Esophagus muscularis mucosa (tissue), 3 donors: Measurements from ENCODE around the gene ABHD5.

Experiments used
- CTCF ChIP-seq, 3 experiments: fragments of 200-600 bp in 2 of 3; fragments of 450-650 bp in 1 of 3; sonication (generic) in 2 of 3; IDR thresholded peaks; one replicate each; pipeline ENCODE4 v1.5.1; 2017 to 2019; ENCODE audit warnings: antibody characterized with exemption in 3 of 3, mild to moderate bottlenecking in 2 of 3, moderate library complexity in 1 of 3
- POLR2AphosphoS5 ChIP-seq, 2 donors: sonication (generic); formaldehyde crosslinking; IDR thresholded peaks; one replicate each; pipeline ENCODE4 v1.6.1; 2017; ENCODE audit warnings: antibody characterized with exemption in 2 of 2

GRCh38 chr3:43769885-43770425 is 79.2 kb downstream of the ABHD5 start:
- TF ChIP-seq CTCF (IDR thresholded peaks at IDR 0.05) (no peak), POLR2AphosphoS5 (IDR thresholded peaks at IDR 0.05) (no peak)
